ENCODE measurements around the gene CLDN4.

DNA sequence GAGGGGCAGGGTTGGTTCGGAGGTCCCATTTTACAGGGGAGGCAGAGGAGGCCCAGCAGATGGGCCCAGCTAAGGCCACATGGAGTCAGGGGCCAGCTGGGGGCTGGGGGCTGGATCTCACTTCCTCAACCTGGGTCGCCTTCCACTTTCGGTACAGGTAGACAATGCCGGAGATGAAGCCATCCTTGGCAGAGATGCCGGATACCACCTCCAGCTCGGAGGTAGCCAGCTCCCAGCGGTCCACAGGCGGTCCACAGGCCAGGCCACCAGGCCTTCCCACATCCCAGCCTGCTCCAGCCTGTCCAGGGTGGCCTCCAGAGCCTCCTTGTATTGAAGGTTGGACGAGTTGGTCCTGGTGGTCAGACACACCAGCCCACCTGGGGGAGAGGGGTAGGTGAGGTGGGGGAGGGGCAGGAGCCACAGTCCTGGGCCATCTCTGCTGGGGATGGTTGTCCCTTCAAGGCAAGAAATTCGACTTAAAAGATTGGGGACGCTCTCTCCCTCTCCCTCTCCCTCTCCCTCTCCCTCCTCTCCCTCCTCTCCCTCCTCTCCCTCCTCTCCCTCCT is 3.9 kb downstream of the CLDN4 start:
- no peak for TF ChIP-seq POLR2AphosphoS5 (IDR thresholded peaks at IDR 0.05; ENCODE audit: low read depth)
- TF ChIP-seq, protein P1, sequence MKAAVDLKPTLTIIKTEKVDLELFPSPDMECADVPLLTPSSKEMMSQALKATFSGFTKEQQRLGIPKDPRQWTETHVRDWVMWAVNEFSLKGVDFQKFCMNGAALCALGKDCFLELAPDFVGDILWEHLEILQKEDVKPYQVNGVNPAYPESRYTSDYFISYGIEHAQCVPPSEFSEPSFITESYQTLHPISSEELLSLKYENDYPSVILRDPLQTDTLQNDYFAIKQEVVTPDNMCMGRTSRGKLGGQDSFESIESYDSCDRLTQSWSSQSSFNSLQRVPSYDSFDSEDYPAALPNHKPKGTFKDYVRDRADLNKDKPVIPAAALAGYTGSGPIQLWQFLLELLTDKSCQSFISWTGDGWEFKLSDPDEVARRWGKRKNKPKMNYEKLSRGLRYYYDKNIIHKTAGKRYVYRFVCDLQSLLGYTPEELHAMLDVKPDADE (IDR thresholded peaks at IDR 0.05), result no peak
